GM19328 (cell line): Measurements from ENCODE around the gene DUSP19.

Experiments
- ATAC-seq: cut with Tn5 transposase; IDR thresholded peaks from one replicate; pipeline ENCODE4 v1.9.1; 2021; ENCODE audit warnings: mild to moderate bottlenecking, moderate library complexity; ENCODE audit not compliant: unreplicated experiment

DUSP19 gene

DNA sequence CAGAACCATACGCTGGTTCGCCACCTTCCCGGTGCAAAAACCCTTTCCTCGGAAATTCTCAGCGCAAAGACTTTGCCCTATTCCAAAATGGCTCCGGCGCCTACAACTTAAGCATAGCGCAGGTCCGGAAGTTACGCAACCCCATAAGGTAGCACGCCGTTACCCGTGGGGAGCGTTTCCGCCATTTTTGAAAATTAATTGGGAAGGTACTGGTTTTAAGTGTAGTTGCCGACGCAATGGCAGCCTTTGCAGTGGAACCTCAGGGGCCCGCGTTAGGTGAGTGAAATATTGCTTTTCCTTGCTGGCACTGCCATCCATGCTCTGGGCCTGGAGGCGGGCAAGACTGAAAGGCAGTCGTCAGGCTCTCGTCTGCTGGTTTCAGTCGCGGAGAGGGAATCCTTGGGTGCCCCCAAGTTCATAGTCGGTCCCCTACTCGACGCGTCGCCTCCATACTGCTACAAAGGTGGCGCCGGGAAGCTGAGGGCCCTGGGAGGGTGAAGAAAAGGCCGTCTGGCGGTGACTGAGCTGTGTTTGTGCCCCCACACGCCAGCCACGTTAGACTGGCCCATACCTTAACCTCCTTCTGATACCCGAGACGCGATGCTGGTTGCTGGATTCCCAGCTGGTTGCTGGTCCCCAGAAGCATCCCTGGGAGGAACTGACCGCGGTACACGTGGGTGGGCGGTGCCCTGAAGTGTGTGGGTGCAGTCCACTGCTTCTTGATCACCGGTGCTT is 45.8 kb downstream of the DUSP19 start, which contains the start of gene NUP35:
Gene NUP35, plus strand, starts transcription at position 222 of the 735 bp plus-strand sequence. Its CDS starts 15 bp downstream, at position 237.
- peak; percentile 81 for ATAC-seq

DNA sequence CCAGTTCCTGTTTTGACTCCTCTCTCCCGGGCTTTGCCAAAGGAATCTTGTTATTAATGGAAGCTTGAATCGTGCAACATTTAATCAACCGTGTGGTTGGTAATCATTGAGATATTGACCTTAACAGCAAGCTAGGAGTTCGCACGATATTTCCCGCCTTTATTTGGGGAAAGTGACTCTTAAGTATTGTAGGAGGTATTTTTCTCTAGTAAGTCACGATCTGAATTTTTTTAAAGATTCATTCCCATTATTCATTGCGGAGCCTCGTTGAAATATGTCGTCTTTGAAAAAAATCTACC is 46.4 kb downstream of the DUSP19 start:
- ATAC-seq = no peak

DNA sequence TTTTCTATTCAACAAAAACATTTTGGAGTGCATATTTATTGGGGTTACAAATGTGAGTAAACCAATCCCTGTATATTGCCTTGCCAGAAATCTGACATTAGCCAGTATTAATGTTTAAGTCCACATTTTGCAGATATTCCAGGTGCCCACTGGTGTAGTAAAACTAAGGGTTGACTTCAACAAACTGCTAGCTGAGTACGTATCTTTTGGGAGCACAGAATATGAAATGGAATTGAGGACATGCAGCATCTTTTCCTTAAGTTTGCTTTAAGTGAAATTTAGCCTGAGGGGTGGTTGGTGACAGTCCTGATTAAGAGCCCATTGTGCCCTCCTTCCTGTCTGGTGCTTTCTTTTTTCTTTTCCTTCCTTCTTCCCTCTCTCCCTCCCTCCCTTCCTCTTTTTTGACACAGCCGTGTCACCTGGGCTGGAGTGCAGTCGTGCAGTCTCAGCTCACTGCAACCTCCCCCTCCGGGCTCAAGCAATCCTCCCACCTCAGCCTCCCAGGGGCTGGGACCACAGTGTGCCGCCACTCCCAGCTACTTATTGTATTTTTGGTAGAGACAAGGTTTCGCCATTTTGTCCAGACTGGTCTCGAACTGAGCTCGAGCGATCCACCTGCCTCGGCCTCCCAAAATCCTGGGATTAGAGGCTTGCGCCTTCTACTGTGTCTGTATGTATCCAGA is 47.3 kb downstream of the DUSP19 start:
- no peak for ATAC-seq

DNA sequence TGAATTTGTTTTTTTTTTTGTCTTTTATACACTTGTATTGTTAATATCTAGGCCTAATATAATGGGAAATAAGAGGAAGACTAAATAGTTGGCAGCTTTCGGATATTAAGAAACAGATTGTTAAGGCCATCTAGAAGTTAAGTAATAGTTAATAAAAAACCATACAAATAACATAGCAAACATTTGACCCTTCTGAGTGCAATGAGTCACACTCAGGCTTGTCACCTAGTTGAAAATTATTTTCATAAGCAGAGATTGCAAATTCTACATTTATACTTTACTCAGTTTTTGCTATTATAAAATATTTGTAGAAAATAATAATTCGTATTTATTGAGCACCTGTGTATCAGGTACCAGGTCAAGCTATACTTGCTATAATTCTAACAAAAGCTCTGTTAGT is 48.1 kb downstream of the DUSP19 start:
- ATAC-seq = no peak

- no peak for ATAC-seq
Measured at GRCh38 chr2:183134016-183134415, 55.5 kb downstream of the DUSP19 start.

DNA sequence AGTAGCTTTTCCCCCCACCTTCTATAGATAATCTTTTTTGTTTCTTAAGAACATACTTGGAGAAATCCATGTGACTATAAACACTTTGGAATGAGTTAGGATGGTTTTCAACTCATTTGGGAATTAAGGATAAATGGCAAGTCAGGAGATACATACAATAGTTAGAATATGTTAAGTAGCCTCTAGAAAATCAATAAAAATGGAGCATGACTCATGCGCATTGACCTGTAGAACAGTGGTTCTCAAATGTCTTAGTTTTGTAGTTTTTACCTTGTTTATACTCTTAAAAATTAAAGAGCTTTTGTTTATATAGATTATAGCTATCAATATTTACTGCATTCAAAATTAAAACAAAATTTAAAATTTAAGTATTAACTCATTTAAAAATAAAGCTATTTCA is 70.4 kb downstream of the DUSP19 start:
- ATAC-seq = no peak

DNA sequence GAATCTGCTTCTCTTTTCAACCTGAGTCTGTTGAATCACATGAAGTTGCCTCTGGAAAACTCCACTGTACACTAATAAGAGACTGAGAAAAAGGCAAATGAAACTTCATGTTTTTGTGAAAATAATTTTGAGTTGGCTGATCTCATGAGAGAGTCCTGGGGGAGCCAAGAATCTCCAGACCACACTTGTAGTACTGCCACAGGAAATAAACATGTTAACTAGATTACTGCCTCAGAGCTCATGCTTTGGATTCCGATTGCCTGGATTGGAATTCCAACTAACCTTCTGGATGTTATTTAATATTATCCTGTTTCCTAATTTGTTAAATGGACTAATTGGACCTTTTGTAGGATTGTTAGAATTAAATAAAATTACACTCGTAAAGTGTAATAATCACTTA is 70.9 kb downstream of the DUSP19 start:
- no peak for ATAC-seq
